Liver (tissue), 3 donors: Measurements from ENCODE around the gene CD55.

Source experiments
- CTCF ChIP-seq: fragments of 150-350 bp; IDR thresholded peaks from 2 replicates; pipeline ENCODE4 v1.5.1; 2017; ENCODE audit warnings: improper control_type of control experiment, low read depth, low read length; ENCODE audit not compliant: missing input control
- RAD21 ChIP-seq, 2 donors: IDR thresholded peaks; 2 replicates each; pipeline ENCODE4 v1.6.1; 2016; ENCODE audit warnings: antibody characterized with exemption in 2 of 2, mild to moderate bottlenecking in 2 of 2
- REST ChIP-seq: IDR thresholded peaks from 2 replicates; pipeline ENCODE4 v1.6.1; 2016; ENCODE audit warnings: antibody characterized with exemption, mild to moderate bottlenecking
- donor health status: healthy.
- donor health status: healthy.

- TF ChIP-seq CTCF (no peak), RAD21 (IDR thresholded peaks at IDR 0.05) (no peak), REST (no peak)
These were observed 22.7 kb upstream of the CD55 start for GRCh38 chr1:207298636-207299398.
